MM.1S (cell line): ENCODE results near the gene BRIP1.

Source experiments
- EZH2 ChIP-seq: fragments of 300-600 bp; sonication (generic); optimal IDR thresholded peaks from 2 replicates; pipeline ENCODE3; 2017; ENCODE audit warnings: low read depth, mild to moderate bottlenecking, antibody characterized with exemption, low read length, mixed read lengths
- EZH2phosphoT487 ChIP-seq: fragments of 300-600 bp; sonication (generic); IDR thresholded peaks from 2 replicates; pipeline ENCODE4 v1.6.1; 2018; ENCODE audit warnings: antibody characterized with exemption, low read length
- TF ChIP-seq, protein P1 (sequence below): fragments of 300-600 bp; sonication (generic); IDR thresholded peaks from 2 replicates; pipeline ENCODE4 v1.5.1; 2016; ENCODE audit warnings: antibody characterized with exemption, low read length, mixed read lengths

DNA sequence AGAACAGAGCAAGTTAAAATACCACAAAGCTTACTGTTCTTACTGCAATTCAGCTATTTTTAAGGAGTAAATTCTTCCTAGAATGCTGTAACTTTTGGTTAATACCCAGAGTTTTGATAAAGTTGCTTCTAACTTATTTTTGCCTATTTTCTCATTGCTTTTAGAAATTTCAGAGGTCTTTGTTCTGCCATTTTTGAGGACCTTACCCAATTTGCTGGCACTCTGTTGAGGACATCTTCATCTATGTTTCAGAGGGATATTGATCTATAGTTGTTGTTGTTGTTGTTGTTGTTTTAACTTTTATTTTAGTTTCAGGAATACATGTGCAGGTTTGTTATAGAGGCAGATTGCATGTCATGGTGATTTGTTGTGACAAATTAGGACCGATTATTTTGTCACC, 161.3 kb downstream of the BRIP1 start:
- TF ChIP-seq, protein P1, sequence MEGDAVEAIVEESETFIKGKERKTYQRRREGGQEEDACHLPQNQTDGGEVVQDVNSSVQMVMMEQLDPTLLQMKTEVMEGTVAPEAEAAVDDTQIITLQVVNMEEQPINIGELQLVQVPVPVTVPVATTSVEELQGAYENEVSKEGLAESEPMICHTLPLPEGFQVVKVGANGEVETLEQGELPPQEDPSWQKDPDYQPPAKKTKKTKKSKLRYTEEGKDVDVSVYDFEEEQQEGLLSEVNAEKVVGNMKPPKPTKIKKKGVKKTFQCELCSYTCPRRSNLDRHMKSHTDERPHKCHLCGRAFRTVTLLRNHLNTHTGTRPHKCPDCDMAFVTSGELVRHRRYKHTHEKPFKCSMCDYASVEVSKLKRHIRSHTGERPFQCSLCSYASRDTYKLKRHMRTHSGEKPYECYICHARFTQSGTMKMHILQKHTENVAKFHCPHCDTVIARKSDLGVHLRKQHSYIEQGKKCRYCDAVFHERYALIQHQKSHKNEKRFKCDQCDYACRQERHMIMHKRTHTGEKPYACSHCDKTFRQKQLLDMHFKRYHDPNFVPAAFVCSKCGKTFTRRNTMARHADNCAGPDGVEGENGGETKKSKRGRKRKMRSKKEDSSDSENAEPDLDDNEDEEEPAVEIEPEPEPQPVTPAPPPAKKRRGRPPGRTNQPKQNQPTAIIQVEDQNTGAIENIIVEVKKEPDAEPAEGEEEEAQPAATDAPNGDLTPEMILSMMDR: no peak
- TF ChIP-seq EZH2 (no peak), EZH2phosphoT487 (no peak)
